KOPT-K1 (cell line): ENCODE measurements around the gene TMEM88.

Source experiments
- H3K27ac ChIP-seq: fragments of 200-600 bp; sonication (generic); 2 replicates; pipeline ENCODE4 v1.5.1; 2016; ENCODE audit warnings: antibody characterized with exemption, mild to moderate bottlenecking, low read depth, low read length; ENCODE audit not compliant: poor library complexity, severe bottlenecking
- H3K36me3 ChIP-seq: fragments of 200-600 bp; sonication (generic); 2 replicates; pipeline ENCODE4 v1.5.1; 2017; ENCODE audit warnings: antibody characterized with exemption, mild to moderate bottlenecking, low read length, moderate library complexity; ENCODE audit not compliant: insufficient read depth
- H3K9me3 ChIP-seq: fragments of 200-600 bp; sonication (generic); 2 replicates; pipeline ENCODE4 v1.5.1; 2017; ENCODE audit warnings: antibody characterized with exemption, low read length, mild to moderate bottlenecking; ENCODE audit not compliant: insufficient read depth, poor library complexity, severe bottlenecking

The TMEM88 gene

GRCh38 chr17:7824021-7824924 is 30.6 kb upstream of the TMEM88 start:
- Histone ChIP-seq H3K9me3 (no peaks in the 10 kb centered on the region), H3K27ac (no peak overlapping the region), H3K36me3 (no peaks in the 10 kb centered on the region)

- no peak overlapping the region for H3K27ac ChIP-seq
- H3K9me3 ChIP-seq, result no peaks in the 10 kb centered on the region
- no peaks in the 10 kb centered on the region for H3K36me3 ChIP-seq
Observed at GRCh38 chr17:7825206-7825990, 29.5 kb upstream of the TMEM88 start.

GRCh38 chr17:7830616-7831015 is 24.2 kb upstream of the TMEM88 start:
- H3K27ac ChIP-seq, result no peak overlapping the region
- no peaks in the 10 kb centered on the region for H3K36me3 ChIP-seq
- no peaks in the 10 kb centered on the region for H3K9me3 ChIP-seq

DNA sequence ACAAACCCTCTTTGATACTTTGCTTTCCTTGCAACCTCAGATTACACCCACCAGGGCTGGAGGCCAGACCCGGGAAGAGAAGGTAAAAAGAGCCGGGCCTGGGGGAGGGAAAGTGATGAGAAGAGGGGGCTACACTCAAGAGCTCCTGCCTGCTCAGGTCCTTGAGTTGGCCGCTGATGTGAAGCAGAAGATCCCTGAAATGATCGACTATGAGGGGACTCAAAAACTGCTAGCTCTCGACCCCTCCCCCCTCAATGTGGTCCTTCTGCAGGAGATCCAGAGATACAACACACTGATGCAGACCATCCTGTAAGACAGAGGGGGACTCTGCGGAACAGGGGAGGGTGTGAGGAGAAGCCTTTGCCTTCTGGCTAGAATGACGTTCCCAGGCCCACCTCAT is 23.6 kb upstream of the TMEM88 start:
- Histone ChIP-seq H3K27ac (no peak overlapping the region), H3K36me3 (no peaks in the 10 kb centered on the region), H3K9me3 (no peaks in the 10 kb centered on the region)

GRCh38 chr17:7832431-7832830 is 22.4 kb upstream of the TMEM88 start:
- Histone ChIP-seq H3K27ac (no peak overlapping the region), H3K9me3 (no peaks in the 10 kb centered on the region)

GRCh38 chr17:7833011-7833794 is 21.7 kb upstream of the TMEM88 start:
- Histone ChIP-seq H3K36me3 (no peaks in the 10 kb centered on the region), H3K27ac (no peak overlapping the region), H3K9me3 (no peaks in the 10 kb centered on the region)

More at GRCh38 chr17:7832431-7832830, 22.4 kb upstream of the TMEM88 start:
- no peaks in the 10 kb centered on the region for H3K36me3 ChIP-seq

GRCh38 chr17:7833795-7834541 is 20.9 kb upstream of the TMEM88 start, which contains the start of gene KDM6B:
Gene KDM6B, plus strand, starts transcription at chr17:7834217. Its CDS starts 11,338 bp downstream, at chr17:7845555.
- H3K27ac ChIP-seq, result peak within 1 kb of the TSS; percentile 88
- no peaks in the 10 kb centered on the region for H3K9me3 ChIP-seq
- no peaks in the 10 kb centered on the region for H3K36me3 ChIP-seq

DNA sequence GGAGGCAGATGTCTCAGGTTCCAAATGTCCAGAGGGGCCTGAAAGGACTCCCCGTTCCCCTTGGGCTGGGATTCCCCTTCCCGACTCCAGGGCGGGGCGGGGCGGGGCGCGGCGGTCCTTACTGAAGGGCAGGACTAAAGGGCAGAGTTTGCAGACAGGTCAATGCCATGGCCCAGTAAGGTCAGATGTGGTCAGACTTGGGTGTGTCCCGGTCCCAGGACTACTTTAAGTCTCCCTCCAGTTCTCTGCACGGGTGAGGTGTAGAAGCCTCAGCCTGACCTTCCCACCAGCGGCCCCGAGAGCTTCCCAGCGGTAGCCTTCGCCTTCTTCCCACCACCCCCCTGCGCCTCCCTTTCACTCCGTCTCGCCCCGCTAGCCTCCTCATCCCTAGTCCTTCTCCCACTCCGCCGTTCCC is 20.3 kb upstream of the TMEM88 start:
- Histone ChIP-seq H3K9me3 (no peaks in the 10 kb centered on the region), H3K27ac (peak overlapping the region; percentile 88), H3K36me3 (no peaks in the 10 kb centered on the region)

DNA sequence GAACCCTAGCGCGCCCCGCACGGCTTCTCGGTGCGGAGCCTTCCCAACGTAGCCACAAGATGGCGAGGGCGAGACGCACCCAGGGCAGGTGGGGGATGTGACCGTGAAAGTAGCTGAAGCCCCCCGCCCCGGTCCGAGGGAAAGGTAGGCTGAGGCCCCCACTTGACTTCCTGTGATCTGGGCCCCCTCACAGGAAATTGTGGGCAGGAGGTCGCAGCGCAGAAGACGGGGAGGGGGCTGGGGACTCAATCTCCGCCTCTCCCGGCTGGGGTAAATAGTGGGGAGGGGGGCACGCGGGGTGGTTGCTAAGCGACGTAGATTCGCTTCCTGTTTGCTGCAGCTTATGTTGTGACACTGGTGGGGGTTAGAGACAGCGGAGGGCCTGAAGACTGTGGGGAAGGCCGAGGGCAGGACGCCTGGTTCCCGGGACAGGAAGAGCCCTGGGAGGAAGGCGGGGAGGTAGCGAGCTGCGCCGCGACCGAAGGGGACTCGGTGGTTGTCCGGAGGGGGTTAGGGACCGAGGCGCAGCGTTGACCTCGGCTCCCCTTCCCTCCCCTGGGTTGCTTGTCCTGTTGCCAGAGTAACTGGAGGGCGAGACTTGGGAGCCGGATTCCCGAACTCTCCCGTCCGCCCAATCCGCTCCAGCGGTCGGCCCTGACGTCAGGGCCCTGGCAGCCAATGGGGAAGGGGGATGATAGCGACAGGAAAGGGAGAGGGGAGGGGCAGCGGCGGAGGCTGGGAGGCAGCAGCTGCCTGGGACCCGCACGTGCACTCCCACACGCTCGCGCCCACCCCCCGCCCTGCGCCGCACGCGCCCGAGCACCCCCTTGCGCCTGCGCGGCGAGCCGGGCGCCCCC is 19.7 kb upstream of the TMEM88 start:
- Histone ChIP-seq H3K36me3 (no peaks in the 10 kb centered on the region), H3K9me3 (no peaks in the 10 kb centered on the region), H3K27ac (peak overlapping the region; percentile 88)

DNA sequence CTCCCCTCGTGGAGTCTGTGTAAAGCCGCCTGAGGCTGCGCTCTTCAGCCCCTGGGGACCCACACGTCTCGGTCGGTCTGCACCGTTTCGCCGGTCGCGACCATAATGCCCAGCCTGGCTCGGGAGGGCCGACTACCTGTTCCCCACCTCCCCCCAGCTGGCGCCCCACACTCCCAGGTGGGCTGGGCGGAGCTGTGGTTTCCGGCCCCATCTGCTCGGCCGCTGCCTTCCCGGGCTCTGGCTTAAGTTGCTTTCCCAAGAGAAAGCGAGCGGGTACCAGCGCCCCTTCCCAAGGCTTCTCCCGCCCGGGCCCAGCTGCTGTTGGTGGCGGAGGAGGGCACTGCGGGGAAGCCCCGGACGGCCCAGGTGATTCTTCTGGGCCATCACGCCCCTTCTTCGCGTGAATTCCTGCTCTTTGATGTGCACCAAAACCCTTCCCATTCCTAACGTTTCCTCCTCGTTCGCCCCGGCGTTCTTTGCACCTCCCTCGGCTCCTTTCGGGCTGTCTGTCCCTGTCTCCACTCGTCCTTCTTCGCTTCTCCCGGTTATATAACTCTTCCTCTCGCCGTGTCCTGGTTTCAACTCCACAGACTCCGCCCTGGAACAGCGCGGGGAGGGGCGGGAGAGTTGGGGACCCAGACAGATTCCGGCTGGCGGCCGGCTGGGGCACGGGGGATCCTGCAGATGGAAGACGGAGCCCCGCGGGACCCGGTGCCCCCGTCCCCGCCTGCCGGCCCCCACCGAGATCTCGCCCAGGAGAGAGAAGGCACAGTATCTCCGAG is 18.9 kb upstream of the TMEM88 start:
- Histone ChIP-seq H3K9me3 (no peaks in the 10 kb centered on the region), H3K36me3 (0 out of 2 replicates have a peak, but pooled peaks cover 6% of the 10 kb centered on the region), H3K27ac (peak overlapping the region; percentile 88)

GRCh38 chr17:7836596-7837407 is 18.1 kb upstream of the TMEM88 start:
- Histone ChIP-seq H3K27ac (peak overlapping the region; percentile 88), H3K36me3 (0 out of 2 replicates have a peak, but pooled peaks cover 6% of the 10 kb centered on the region), H3K9me3 (no peaks in the 10 kb centered on the region)

GRCh38 chr17:7837408-7838088 is 17.3 kb upstream of the TMEM88 start:
- H3K9me3 ChIP-seq, result no peaks in the 10 kb centered on the region
- H3K36me3 ChIP-seq, result 0 out of 2 replicates have a peak, but pooled peaks cover 6% of the 10 kb centered on the region
- peak overlapping the region; percentile 88 for H3K27ac ChIP-seq
